SJSA1 (cell line): ENCODE results near the gene PLEKHO2. TPM values are rescaled to one million over a fixed set of nuclear protein-coding genes. Genes with fewer than 3 reads are reported as not detected.

ENCODE experiments used
- DNase-seq, 2 experiments: peaks; one replicate each; pipeline ENCODE4 v3.0.0-alpha.2; 2015 to 2020; ENCODE audit warnings: low spot score in 2 of 2, low read depth in 1 of 2
- H3K27ac ChIP-seq: fragments of 250-450 bp; sonication (Bioruptor Pico); 2 replicates; pipeline ENCODE4 v1.5.1; 2020; ENCODE audit warnings: mild to moderate bottlenecking, moderate library complexity
- H3K27me3 ChIP-seq: fragments of 250-450 bp; sonication (Bioruptor Pico); replicated peaks from 2 replicates; pipeline ENCODE4 v1.5.1; 2020; ENCODE audit warnings: mild to moderate bottlenecking, moderate library complexity
- H3K36me3 ChIP-seq: fragments of 250-450 bp; sonication (Bioruptor Pico); 2 replicates; pipeline ENCODE4 v1.5.1; 2020; ENCODE audit warnings: mild to moderate bottlenecking
- H3K4me1 ChIP-seq: fragments of 250-450 bp; sonication (Bioruptor Pico); replicated peaks from 2 replicates; pipeline ENCODE4 v1.6.1; 2021; ENCODE audit warnings: mild to moderate bottlenecking
- H3K4me3 ChIP-seq: fragments of 250-450 bp; sonication (Bioruptor Pico); 2 replicates; pipeline ENCODE4 v1.5.1; 2020; ENCODE audit warnings: mild to moderate bottlenecking
- H3K9me3 ChIP-seq: fragments of 250-450 bp; sonication (Bioruptor Pico); replicated peaks from 2 replicates; pipeline ENCODE4 v1.5.1; 2020; ENCODE audit warnings: mild to moderate bottlenecking
- total RNA-seq: library from RNA; depleted of rRNA; stranded (reverse); fragments of >200 nt; shearing (Covaris generic); gene quantifications from 2 replicates; pipeline ENCODE4 v1.2.3, GENCODE V29; 2014

Gene PLEKHO2
- total RNA-seq, 1 experiment from 2014 or later = 21.4 TPM

GRCh38 chr15:64842986-64843561, 1.4 kb downstream of the PLEKHO2 start:
- peak; percentile 53 to 62 for DNase-seq
- Histone ChIP-seq H3K36me3 (peaks cover 23% of the 10 kb centered on the region), H3K27ac (no peak overlapping the region), H3K27me3 (no peaks in the 10 kb centered on the region), H3K9me3 (no peaks in the 10 kb centered on the region), H3K4me3 (peak overlapping the region; percentile 81), H3K4me1 (peaks cover 49% of the 10 kb centered on the region)

GRCh38 chr15:64843991-64844390, 2.3 kb downstream of the PLEKHO2 start:
- Histone ChIP-seq H3K27ac (no peak overlapping the region), H3K9me3 (no peaks in the 10 kb centered on the region), H3K4me1 (peaks cover 53% of the 10 kb centered on the region), H3K36me3 (peaks cover 32% of the 10 kb centered on the region), H3K27me3 (no peaks in the 10 kb centered on the region), H3K4me3 (no peak overlapping the region)
- DNase-seq = no peak

GRCh38 chr15:64844576-64845145, 2.9 kb downstream of the PLEKHO2 start:
- Histone ChIP-seq H3K27ac (no peak overlapping the region), H3K4me1 (peaks cover 53% of the 10 kb centered on the region), H3K27me3 (no peaks in the 10 kb centered on the region), H3K9me3 (no peaks in the 10 kb centered on the region), H3K36me3 (peaks cover 39% of the 10 kb centered on the region), H3K4me3 (no peak overlapping the region; the same call in 1 of the 2 replicates)
- no peak for DNase-seq

GRCh38 chr15:64845183-64845611, 3.5 kb downstream of the PLEKHO2 start:
- peak in 1 of 2 experiments; percentile 33 for DNase-seq
- Histone ChIP-seq H3K9me3 (no peaks in the 10 kb centered on the region), H3K27ac (no peak overlapping the region), H3K27me3 (no peaks in the 10 kb centered on the region), H3K36me3 (peaks cover 45% of the 10 kb centered on the region), H3K4me3 (no peak overlapping the region), H3K4me1 (peaks cover 55% of the 10 kb centered on the region)

- DNase-seq = no peak
- H3K4me3 ChIP-seq = no peak overlapping the region
- H3K27ac ChIP-seq = no peak overlapping the region
- peaks cover 53% of the 10 kb centered on the region for H3K36me3 ChIP-seq
- H3K4me1 ChIP-seq = peaks cover 59% of the 10 kb centered on the region
- no peaks in the 10 kb centered on the region for H3K27me3 ChIP-seq
- no peaks in the 10 kb centered on the region for H3K9me3 ChIP-seq
These were observed 4.3 kb downstream of the PLEKHO2 start for GRCh38 chr15:64845831-64846595.

GRCh38 chr15:64847016-64847415, 5.3 kb downstream of the PLEKHO2 start:
- no peaks in the 10 kb centered on the region for H3K9me3 ChIP-seq
- H3K4me1 ChIP-seq = peaks cover 68% of the 10 kb centered on the region
- H3K36me3 ChIP-seq = peaks cover 58% of the 10 kb centered on the region
- no peaks in the 10 kb centered on the region for H3K27me3 ChIP-seq
- no peak overlapping the region for H3K4me3 ChIP-seq
- H3K27ac ChIP-seq = no peak overlapping the region
- DNase-seq = no peak

- Histone ChIP-seq H3K27ac (no peak overlapping the region), H3K27me3 (no peaks in the 10 kb centered on the region), H3K9me3 (no peaks in the 10 kb centered on the region), H3K4me3 (no peak overlapping the region), H3K4me1 (peaks cover 70% of the 10 kb centered on the region), H3K36me3 (peaks cover 60% of the 10 kb centered on the region)
- no peak for DNase-seq
These were observed 5.7 kb downstream of the PLEKHO2 start for GRCh38 chr15:64847448-64847847.

- H3K27me3 ChIP-seq = no peaks in the 10 kb centered on the region
- no peak overlapping the region for H3K27ac ChIP-seq
- peaks cover 66% of the 10 kb centered on the region for H3K4me1 ChIP-seq
- no peak for DNase-seq
- peaks cover 65% of the 10 kb centered on the region for H3K36me3 ChIP-seq
- H3K9me3 ChIP-seq = no peaks in the 10 kb centered on the region
- no peak overlapping the region for H3K4me3 ChIP-seq
These were observed 6.4 kb downstream of the PLEKHO2 start for GRCh38 chr15:64847876-64848716.

GRCh38 chr15:64850778-64851502, 9.2 kb downstream of the PLEKHO2 start:
- Histone ChIP-seq H3K9me3 (no peaks in the 10 kb centered on the region), H3K4me3 (no peak overlapping the region), H3K27me3 (no peaks in the 10 kb centered on the region), H3K27ac (peak overlapping the region; percentile 45; the same call in 1 of the 2 replicates), H3K36me3 (peaks cover 87% of the 10 kb centered on the region), H3K4me1 (peaks cover 64% of the 10 kb centered on the region)
- DNase-seq = no peak

GRCh38 chr15:64851503-64851840, 9.8 kb downstream of the PLEKHO2 start:
- DNase-seq = peak; percentile 58 to 63
- H3K4me1 ChIP-seq = peaks cover 68% of the 10 kb centered on the region
- H3K4me3 ChIP-seq = no peak overlapping the region
- H3K36me3 ChIP-seq = peaks cover 90% of the 10 kb centered on the region
- no peaks in the 10 kb centered on the region for H3K27me3 ChIP-seq
- no peaks in the 10 kb centered on the region for H3K9me3 ChIP-seq
- peak overlapping the region; percentile 45 for H3K27ac ChIP-seq

- H3K27ac ChIP-seq = no peak overlapping the region
- peaks cover 78% of the 10 kb centered on the region for H3K4me1 ChIP-seq
- no peak overlapping the region for H3K4me3 ChIP-seq
- H3K9me3 ChIP-seq = no peaks in the 10 kb centered on the region
- no peaks in the 10 kb centered on the region for H3K27me3 ChIP-seq
- no peak for DNase-seq
- peaks cover 88% of the 10 kb centered on the region for H3K36me3 ChIP-seq
These were observed 12.3 kb downstream of the PLEKHO2 start for GRCh38 chr15:64854041-64854440.

GRCh38 chr15:64854526-64854925, 12.8 kb downstream of the PLEKHO2 start:
- no peaks in the 10 kb centered on the region for H3K27me3 ChIP-seq
- H3K27ac ChIP-seq = no peak overlapping the region
- H3K4me1 ChIP-seq = peaks cover 81% of the 10 kb centered on the region
- H3K4me3 ChIP-seq = no peak overlapping the region
- H3K9me3 ChIP-seq = no peaks in the 10 kb centered on the region
- H3K36me3 ChIP-seq = peaks cover 88% of the 10 kb centered on the region
- no peak for DNase-seq
